ENCODE data around the gene SLC46A2. TPM values are rescaled to one million over a fixed set of nuclear protein-coding genes. Genes with fewer than 3 reads are reported as not detected.

Gene SLC46A2
- total and polyA plus RNA-seq, 2 donors (not counting 1 experiment from before 2014, with no cell fraction given), result not detected

DNA sequence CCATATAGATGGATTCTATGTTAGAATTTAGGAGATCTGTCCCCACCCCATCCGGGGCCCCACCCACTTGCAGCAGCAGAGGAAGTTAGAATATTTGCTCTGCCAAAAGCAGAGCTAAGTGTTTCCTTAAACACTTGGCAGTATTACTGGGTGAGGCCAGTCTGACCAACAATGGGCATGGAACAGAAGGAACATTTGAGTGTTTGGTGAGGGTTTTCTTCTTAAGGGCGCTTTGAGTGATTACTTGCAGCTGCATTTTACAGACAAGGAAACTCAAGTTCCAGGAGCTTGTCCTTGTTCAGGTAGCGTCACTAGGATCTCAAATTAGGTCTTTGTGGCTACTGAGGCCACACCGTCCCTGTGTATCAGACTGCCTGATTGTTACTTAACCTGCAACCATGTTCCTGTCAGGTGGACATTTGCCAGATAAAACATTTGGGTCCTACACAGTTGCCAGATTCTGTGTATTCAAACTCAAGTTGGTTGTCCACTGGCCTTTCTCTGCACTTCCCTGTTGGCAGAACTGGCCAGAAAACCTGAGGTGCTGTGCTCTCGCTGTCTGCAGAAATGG lies 59.3 kb downstream of the SLC46A2 start:
- TF ChIP-seq EZH2 (IDR thresholded peaks at IDR 0.05; ENCODE audit: low read length, missing control alignments), result no peak
- Histone ChIP-seq H3K79me2 (ENCODE audit: control insufficient read depth, insufficient read depth, low read length) (no peaks in the 10 kb centered on the region), H3K4me3 (replicated peaks in 1 of 4; ENCODE audit: control extremely low read depth in 1 of 4, insufficient read depth in 1 of 4, low read depth in 3 of 4, low read length in 4 of 4) (no peak overlapping the region), H3K36me3 (ENCODE audit: control insufficient read depth, insufficient read depth, low read length) (no peaks in the 10 kb centered on the region), H3K9me3 (ENCODE audit: control insufficient read depth, insufficient read depth, low read depth, low read length) (no peaks in the 10 kb centered on the region), H3K9ac (ENCODE audit: insufficient read depth, low read length) (no peak overlapping the region), H3K27me3 (ENCODE audit: control insufficient read depth, insufficient read depth, low read length) (no peaks in the 10 kb centered on the region), H3K27ac (ENCODE audit: insufficient read depth, low read length) (no peak overlapping the region), H2AFZ (ENCODE audit: low read length) (no peak overlapping the region), H4K20me1 (ENCODE audit: control insufficient read depth, extremely low read depth, insufficient read depth, low read length) (no peaks in the 10 kb centered on the region), H3K4me1 (ENCODE audit: control insufficient read depth, extremely low read depth, insufficient read depth, low read length) (no peaks in the 10 kb centered on the region), H3K4me2 (ENCODE audit: extremely low read depth, insufficient read depth, low read length) (no peak overlapping the region)
- DNase-seq (ENCODE audit: low read depth in 2 of 2), result peak in 1 of 2 donors; percentile 38

Other genes with a start within 250 kb of the SLC46A2 start
- gene INIP, start 172.8 kb downstream of the SLC46A2 start, total RNA-seq, result 14.4 and 14.9 TPM in 2 replicates
- gene INIP, start 172.8 kb downstream of the SLC46A2 start, polyA plus RNA-seq, result 24.1 and 26.9 TPM in 2 replicates
- 20.3 and 20.6 TPM in 2 replicates for gene SNX30, start 140.1 kb downstream of the SLC46A2 start, total RNA-seq
- gene SNX30, start 140.1 kb downstream of the SLC46A2 start, polyA plus RNA-seq, result 7.9 and 10.8 TPM in 2 replicates
- 6.2 and 9.7 TPM in 2 replicates for gene ZNF883, start 121.3 kb upstream of the SLC46A2 start, total RNA-seq
- gene ZNF883, start 121.3 kb upstream of the SLC46A2 start, polyA plus RNA-seq, result 2.5 and 3.1 TPM in 2 replicates
- 2.8 and 5.1 TPM in 2 replicates for gene ZFP37, start 165.8 kb upstream of the SLC46A2 start, total RNA-seq
- 1.4 and 1.5 TPM in 2 replicates for gene ZFP37, start 165.8 kb upstream of the SLC46A2 start, polyA plus RNA-seq